DOHH2 (cell line): ENCODE data around the gene CAMTA1.

Source experiments
- CTCF ChIP-seq: fragments of 200-600 bp; sonication (generic); IDR thresholded peaks from one replicate; pipeline ENCODE4 v1.5.1; 2014; ENCODE audit warnings: antibody characterized with exemption, mild to moderate bottlenecking, low read depth, low read length; ENCODE audit not compliant: poor library complexity, severe bottlenecking
- EZH2phosphoT487 ChIP-seq: fragments of 200-600 bp; sonication (generic); IDR thresholded peaks from 2 replicates; pipeline ENCODE4 v1.6.1; 2017; ENCODE audit warnings: borderline replicate concordance, mild to moderate bottlenecking, antibody characterized with exemption, low read length, moderate library complexity, mixed read lengths

DNA sequence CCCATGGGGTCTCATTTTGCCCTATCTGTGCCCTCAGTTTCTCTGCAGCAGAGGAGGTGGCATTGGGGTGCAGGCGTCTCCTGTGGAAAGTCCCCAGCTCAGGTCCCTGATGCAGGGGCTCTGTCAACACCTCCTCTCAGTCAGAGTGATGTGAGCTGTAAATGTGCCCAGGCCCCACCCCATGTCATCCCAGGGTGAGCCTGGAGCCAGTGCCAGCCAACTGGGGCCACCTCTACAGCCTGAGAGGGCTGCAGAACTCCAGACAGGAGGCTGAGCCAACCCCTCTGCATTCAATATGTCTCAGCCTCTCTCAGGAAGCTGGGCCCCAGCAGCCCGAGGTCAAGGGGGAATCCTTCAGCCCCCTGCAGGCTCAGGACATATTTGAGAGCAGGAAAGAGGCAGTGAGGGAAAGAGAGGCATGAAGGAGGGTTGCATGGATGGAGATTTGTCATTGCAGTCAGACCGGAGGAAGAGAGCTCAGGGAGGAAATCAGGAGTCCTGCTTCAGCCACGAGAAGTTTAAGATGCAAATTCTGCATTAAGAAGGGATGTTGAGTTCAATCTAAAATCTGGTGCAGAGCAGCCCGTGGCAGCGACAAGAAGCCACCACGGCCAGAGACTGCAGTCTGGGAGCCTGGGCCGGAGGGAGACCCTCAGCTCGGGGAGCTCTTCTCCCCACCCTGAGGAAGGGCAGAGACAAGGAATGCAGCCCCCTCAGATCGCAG is 697.7 kb downstream of the CAMTA1 start:
- TF ChIP-seq CTCF (no peak), EZH2phosphoT487 (no peak)
